HL-60/S4 treated with retinoic acid at 250 ng/mL for 4 days and 3 days (cell line): ENCODE measurements around the gene SCP2D1.
"Not testable (repeated sequence)": the region's sequence is repeated elsewhere in the genome, so short reads cannot be mapped to it uniquely, and the experiment has no call there.

Experiments used
- in situ Hi-C: fragments of 300-500 bp; cut with MboI; formaldehyde crosslinking; loops from 2 replicates; pipeline ENCODE4 v1.7.0; 2022; ENCODE audit warnings: low sequenced_read_pairs

SCP2D1 gene

GRCh38 chr20:18813483-18813882, at the start of gene SCP2D1:
Gene SCP2D1 (plus strand): TSS chr20:18813783. CDS start chr20:18813816, 33 bp downstream.
- in situ Hi-C loops: no loop called here

- in situ Hi-C loops: no loop called here
These were observed 45.9 kb upstream of the SCP2D1 start for GRCh38 chr20:18767676-18768075.

- in situ Hi-C loops: no loop called here
These were observed 40.0 kb upstream of the SCP2D1 start for GRCh38 chr20:18773566-18773965.

GRCh38 chr20:18774207-18774606, 39.4 kb upstream of the SCP2D1 start:
- in situ Hi-C loops: no loop called here

GRCh38 chr20:18775633-18776032, 38.0 kb upstream of the SCP2D1 start:
- in situ Hi-C loops: no loop called here

- in situ Hi-C loops: no loop called here
These were observed 34.7 kb upstream of the SCP2D1 start for GRCh38 chr20:18778690-18779392.

- in situ Hi-C loops: no loop called here
These were observed 33.0 kb upstream of the SCP2D1 start for GRCh38 chr20:18780385-18781130.

- in situ Hi-C loops: no loop called here
These were observed 32.1 kb upstream of the SCP2D1 start for GRCh38 chr20:18781509-18781908.

GRCh38 chr20:18783385-18783959, 30.1 kb upstream of the SCP2D1 start:
- in situ Hi-C loops: no loop called here

- in situ Hi-C loops: not testable (repeated sequence)
These were observed 26.5 kb upstream of the SCP2D1 start for GRCh38 chr20:18787046-18787445.

GRCh38 chr20:18788021-18788420, 25.6 kb upstream of the SCP2D1 start:
- in situ Hi-C loops: no loop called here

GRCh38 chr20:18790787-18791186, 22.8 kb upstream of the SCP2D1 start:
- in situ Hi-C loops: no loop called here

- in situ Hi-C loops: no loop called here
These were observed 19.8 kb upstream of the SCP2D1 start for GRCh38 chr20:18793625-18794427.

GRCh38 chr20:18794428-18794787, 19.2 kb upstream of the SCP2D1 start:
- in situ Hi-C loops: no loop called here

GRCh38 chr20:18795366-18795765, 18.2 kb upstream of the SCP2D1 start:
- in situ Hi-C loops: no loop called here

GRCh38 chr20:18796282-18796833, 17.2 kb upstream of the SCP2D1 start:
- in situ Hi-C loops: no loop called here

GRCh38 chr20:18801516-18801915, 12.1 kb upstream of the SCP2D1 start:
- in situ Hi-C loops: no loop called here

GRCh38 chr20:18802012-18802634, 11.5 kb upstream of the SCP2D1 start:
- in situ Hi-C loops: no loop called here

GRCh38 chr20:18805881-18806280, 7.7 kb upstream of the SCP2D1 start:
- in situ Hi-C loops: no loop called here

GRCh38 chr20:18808712-18809111, 4.9 kb upstream of the SCP2D1 start:
- in situ Hi-C loops: no loop called here

GRCh38 chr20:18811186-18811585, 2.4 kb upstream of the SCP2D1 start:
- in situ Hi-C loops: no loop called here
